LNCAP (cell line): ENCODE data around the gene DIPK2A.

Source experiments
- TF ChIP-seq, protein P1 (sequence below): fragments of 450-650 bp; IDR thresholded peaks from 2 replicates; pipeline ENCODE4 v1.5.1; 2017; ENCODE audit warnings: mild to moderate bottlenecking

Gene DIPK2A

GRCh38 chr3:143971359-143972154 is at the start of gene DIPK2A:
DIPK2A (plus strand) TSS chr3:143971823; CDS start chr3:143972333, 510 bp downstream.
- TF ChIP-seq, protein P1, sequence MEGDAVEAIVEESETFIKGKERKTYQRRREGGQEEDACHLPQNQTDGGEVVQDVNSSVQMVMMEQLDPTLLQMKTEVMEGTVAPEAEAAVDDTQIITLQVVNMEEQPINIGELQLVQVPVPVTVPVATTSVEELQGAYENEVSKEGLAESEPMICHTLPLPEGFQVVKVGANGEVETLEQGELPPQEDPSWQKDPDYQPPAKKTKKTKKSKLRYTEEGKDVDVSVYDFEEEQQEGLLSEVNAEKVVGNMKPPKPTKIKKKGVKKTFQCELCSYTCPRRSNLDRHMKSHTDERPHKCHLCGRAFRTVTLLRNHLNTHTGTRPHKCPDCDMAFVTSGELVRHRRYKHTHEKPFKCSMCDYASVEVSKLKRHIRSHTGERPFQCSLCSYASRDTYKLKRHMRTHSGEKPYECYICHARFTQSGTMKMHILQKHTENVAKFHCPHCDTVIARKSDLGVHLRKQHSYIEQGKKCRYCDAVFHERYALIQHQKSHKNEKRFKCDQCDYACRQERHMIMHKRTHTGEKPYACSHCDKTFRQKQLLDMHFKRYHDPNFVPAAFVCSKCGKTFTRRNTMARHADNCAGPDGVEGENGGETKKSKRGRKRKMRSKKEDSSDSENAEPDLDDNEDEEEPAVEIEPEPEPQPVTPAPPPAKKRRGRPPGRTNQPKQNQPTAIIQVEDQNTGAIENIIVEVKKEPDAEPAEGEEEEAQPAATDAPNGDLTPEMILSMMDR: no peak

GRCh38 chr3:143924522-143925285 is 46.9 kb upstream of the DIPK2A start:
- TF ChIP-seq, protein P1: no peak

- TF ChIP-seq, protein P1: no peak
Measured at GRCh38 chr3:143928056-143928455, 43.6 kb upstream of the DIPK2A start.

DNA sequence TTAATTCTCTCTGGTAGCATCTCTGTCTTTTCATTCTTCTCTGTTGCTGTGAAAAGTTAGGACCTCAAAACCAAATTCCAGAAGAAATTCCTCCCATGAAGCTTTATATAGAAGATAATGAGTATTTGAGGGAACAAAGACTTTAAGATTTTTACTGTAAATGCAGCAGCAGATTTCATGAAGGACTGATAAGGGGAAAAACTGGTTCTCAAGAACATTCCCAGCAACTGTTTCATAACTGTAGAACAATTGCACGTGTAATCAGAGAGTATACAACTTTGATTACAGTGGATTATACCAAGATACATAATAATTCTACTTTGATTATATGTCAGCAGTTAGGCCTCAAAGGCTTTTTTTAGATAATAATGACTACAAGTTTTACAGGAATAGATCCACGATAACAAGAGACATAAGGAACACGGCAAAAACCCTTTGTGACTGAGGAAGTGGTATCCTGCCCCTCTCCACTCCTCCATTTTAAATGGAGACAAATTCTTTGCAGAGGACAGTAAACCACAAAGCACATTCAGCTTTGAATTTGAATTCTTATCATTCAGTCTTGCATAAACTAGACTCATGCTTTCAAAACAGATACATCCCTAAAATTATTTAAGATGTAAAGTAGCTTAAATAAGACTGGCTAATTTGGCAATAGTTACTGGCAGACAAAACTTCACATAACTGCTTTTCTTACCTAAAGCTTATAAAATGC is 42.9 kb upstream of the DIPK2A start:
- TF ChIP-seq, protein P1: no peak

DNA sequence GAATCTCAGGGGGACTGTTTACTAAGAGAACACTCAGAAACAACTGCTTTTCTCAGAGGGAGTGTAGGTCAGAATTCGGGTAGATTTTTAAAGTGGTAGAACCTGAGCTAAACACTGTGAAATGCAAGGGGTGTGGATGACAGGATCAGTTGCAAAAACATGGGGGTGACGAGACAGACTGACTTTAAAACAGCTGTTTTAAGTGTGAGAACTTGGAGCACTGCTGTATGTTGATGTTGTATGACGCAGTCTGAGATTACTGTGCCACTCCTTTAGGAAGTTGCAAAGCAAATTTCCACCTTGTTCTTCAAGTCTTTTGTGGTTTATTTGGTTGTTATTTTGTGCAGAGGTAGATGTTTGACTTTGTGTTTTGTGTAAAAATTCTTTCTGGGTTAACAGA is 36.8 kb upstream of the DIPK2A start:
- TF ChIP-seq, protein P1: no peak

- TF ChIP-seq, protein P1: no peak
Measured at GRCh38 chr3:143935678-143936077, 35.9 kb upstream of the DIPK2A start.

DNA sequence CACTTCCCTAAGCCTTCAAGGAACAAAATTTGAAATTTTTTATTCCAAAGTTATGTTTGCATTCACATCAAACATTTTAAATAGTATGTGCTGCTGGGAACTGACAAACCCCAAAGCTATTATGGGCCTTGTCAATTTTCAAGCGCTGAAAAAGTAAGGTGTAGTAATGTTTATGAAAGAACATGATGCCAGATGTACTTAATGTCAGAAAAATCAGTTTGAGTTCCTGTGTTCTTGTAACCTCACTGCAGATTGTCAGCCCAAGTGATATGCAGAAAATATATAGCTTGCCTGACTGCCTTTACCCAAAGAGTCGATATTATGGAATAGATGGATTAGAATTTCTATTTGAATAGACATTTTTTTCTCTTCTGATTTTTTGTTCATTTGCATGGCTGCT is 20.8 kb upstream of the DIPK2A start:
- TF ChIP-seq, protein P1: no peak
